Large intestine (tissue), 12 donors: ENCODE measurements around the gene AP4E1. TPM values are rescaled to one million over a fixed set of nuclear protein-coding genes. Genes with fewer than 3 reads are reported as not detected.
"Not testable (repeated sequence)": the region's sequence is repeated elsewhere in the genome, so short reads cannot be mapped to it uniquely, and the experiment has no call there.

Experiments used
- DNase-seq, 2 donors: peaks; one replicate each; pipeline versions ENCODE4 v3.0.0 to v3.0.0-alpha.2; 2013
- H3K27ac ChIP-seq: one replicate; pipeline ENCODE4 v1.5.1; 2013; ENCODE audit warnings: low read length
- H3K27me3 ChIP-seq: 2 replicates; pipeline ENCODE4 v1.6.1; 2013; ENCODE audit warnings: low read length; ENCODE audit not compliant: control insufficient read depth, insufficient read depth
- H3K36me3 ChIP-seq: 2 replicates; pipeline ENCODE4 v1.6.1; 2013; ENCODE audit warnings: low read length; ENCODE audit not compliant: control insufficient read depth, insufficient read depth
- H3K4me1 ChIP-seq: one replicate; pipeline ENCODE4 v1.6.1; 2013; ENCODE audit warnings: low read length; ENCODE audit not compliant: control insufficient read depth, insufficient read depth
- H3K4me3 ChIP-seq: one replicate; pipeline ENCODE4 v1.5.1; 2013; ENCODE audit warnings: low read length
- H3K9me3 ChIP-seq: one replicate; pipeline ENCODE4 v1.6.1; 2013; ENCODE audit warnings: mild to moderate bottlenecking, low read depth, low read length, moderate library complexity; ENCODE audit not compliant: control insufficient read depth
- WGBS: methylation state at CpG from one replicate; pipeline ENCODE4 v1.1.5; 2013; ENCODE audit warnings: low lambda C conversion rate; ENCODE audit not compliant: insufficient coverage; 5-methylcytosine and 5-hydroxymethylcytosine counted together
- long read RNA-seq, 11 donors: transcript quantifications; one replicate each; lab custom pipeline, GENCODE V29; 2026
- polyA plus RNA-seq: library from polyadenylated mRNA; unstranded; fragments of 120-200 nt; gene quantifications from one replicate; pipeline ENCODE4 v1.2.1, GENCODE V29; 2013

AP4E1 gene
- 8.8 TPM for polyA plus RNA-seq
- long read RNA-seq, donor 1, result 0 reads
- long read RNA-seq, donor 2, result 0 reads
- long read RNA-seq, donor 3, result 0 reads
- long read RNA-seq, donor 4, result 0 reads
- long read RNA-seq, donor 5, result 0 reads
- long read RNA-seq, donor 6, full-length matches to known transcripts, result 1 of 1 reads
- long read RNA-seq, donor 6, partial matches to known transcripts, result 0 of 1 reads
- long read RNA-seq, donor 6, other reads (novel, unspliced or antisense), result 0 of 1 reads
- long read RNA-seq, donor 7, result 0 reads
- long read RNA-seq, donor 8, full-length matches to known transcripts, result 2 of 2 reads
- long read RNA-seq, donor 8, partial matches to known transcripts, result 0 of 2 reads
- long read RNA-seq, donor 8, other reads (novel, unspliced or antisense), result 0 of 2 reads
- long read RNA-seq, donor 9, result 0 reads
- long read RNA-seq, donor 10, result 0 reads
- long read RNA-seq, donor 11, result 0 reads

- no CpG with 5 or more reads among the region's 100 CpGs for WGBS
- peak; percentile 91 to 95 for DNase-seq
- peaks cover 7% of the 10 kb centered on the region for H3K36me3 ChIP-seq
- H3K9me3 ChIP-seq, result no peaks in the 10 kb centered on the region
- peak within 1 kb of the TSS; percentile 77 for H3K27ac ChIP-seq
- H3K27me3 ChIP-seq, result no peaks in the 10 kb centered on the region
- H3K4me1 ChIP-seq, result peaks cover 3% of the 10 kb centered on the region
- peak within 1 kb of the TSS; percentile 97 for H3K4me3 ChIP-seq
These were observed at the start of gene AP4E1 for GRCh38 chr15:50908209-50909009. AP4E1 (plus strand) TSS chr15:50908683; CDS start chr15:50908779, 96 bp downstream.

- no peaks in the 10 kb centered on the region for H3K9me3 ChIP-seq
- no peaks in the 10 kb centered on the region for H3K36me3 ChIP-seq
- 89% methylated on average over 4 of the region's 5 CpGs for WGBS
- DNase-seq, result no peak
- H3K4me3 ChIP-seq, result no peak overlapping the region
- H3K27me3 ChIP-seq, result no peaks in the 10 kb centered on the region
- H3K27ac ChIP-seq, result no peak overlapping the region
- H3K4me1 ChIP-seq, result peaks cover 11% of the 10 kb centered on the region
These were observed 47.7 kb upstream of the AP4E1 start for GRCh38 chr15:50860824-50861223.

- Histone ChIP-seq H3K36me3 (no peaks in the 10 kb centered on the region), H3K27me3 (no peaks in the 10 kb centered on the region), H3K9me3 (no peaks in the 10 kb centered on the region), H3K27ac (no peak overlapping the region), H3K4me1 (peaks cover 17% of the 10 kb centered on the region), H3K4me3 (no peak overlapping the region)
- peak; percentile 12 to 24 for DNase-seq
These were observed 45.9 kb upstream of the AP4E1 start for GRCh38 chr15:50862553-50862952.

- 40% methylated on average over 1 of the region's 1 CpG for WGBS
- Histone ChIP-seq H3K9me3 (no peaks in the 10 kb centered on the region), H3K4me3 (no peak overlapping the region), H3K27ac (no peak overlapping the region), H3K4me1 (peaks cover 19% of the 10 kb centered on the region), H3K27me3 (no peaks in the 10 kb centered on the region), H3K36me3 (no peaks in the 10 kb centered on the region)
- DNase-seq, result peak in 1 of 2 donors; percentile 20
These were observed 43.6 kb upstream of the AP4E1 start for GRCh38 chr15:50864873-50865272.

- Histone ChIP-seq H3K27ac (no peak overlapping the region), H3K27me3 (no peaks in the 10 kb centered on the region), H3K4me1 (peaks cover 19% of the 10 kb centered on the region), H3K36me3 (no peaks in the 10 kb centered on the region), H3K9me3 (no peaks in the 10 kb centered on the region), H3K4me3 (no peak overlapping the region)
- DNase-seq, result peak in 1 of 2 donors; percentile 14
- 82% methylated on average over 3 of the region's 5 CpGs for WGBS
These were observed 42.7 kb upstream of the AP4E1 start for GRCh38 chr15:50865515-50866353.

- Histone ChIP-seq H3K9me3 (no peaks in the 10 kb centered on the region), H3K36me3 (no peaks in the 10 kb centered on the region), H3K27ac (no peak overlapping the region), H3K4me1 (peaks cover 9% of the 10 kb centered on the region), H3K4me3 (no peak overlapping the region), H3K27me3 (no peaks in the 10 kb centered on the region)
- no peak for DNase-seq
- no CpG with 5 or more reads among the region's 1 CpG for WGBS
These were observed 36.7 kb upstream of the AP4E1 start for GRCh38 chr15:50871832-50872231.

GRCh38 chr15:50872832-50873426 lies 35.6 kb upstream of the AP4E1 start:
- Histone ChIP-seq H3K4me1 (peaks cover 4% of the 10 kb centered on the region), H3K9me3 (no peaks in the 10 kb centered on the region), H3K27me3 (no peaks in the 10 kb centered on the region), H3K4me3 (no peak overlapping the region), H3K27ac (no peak overlapping the region), H3K36me3 (no peaks in the 10 kb centered on the region)
- no peak for DNase-seq
- WGBS, result 70% methylated on average over 2 of the region's 3 CpGs

- no peak overlapping the region for H3K27ac ChIP-seq
- no peak for DNase-seq
- WGBS, result 100% methylated on average over 2 of the region's 9 CpGs
- H3K9me3 ChIP-seq, result no peaks in the 10 kb centered on the region
- H3K27me3 ChIP-seq, result no peaks in the 10 kb centered on the region
- H3K4me1 ChIP-seq, result peaks cover 4% of the 10 kb centered on the region
- H3K36me3 ChIP-seq, result no peaks in the 10 kb centered on the region
- H3K4me3 ChIP-seq, result no peak overlapping the region
These were observed 34.5 kb upstream of the AP4E1 start for GRCh38 chr15:50873935-50874361.

- H3K4me3 ChIP-seq, H3K36me3 ChIP-seq, H3K4me1 ChIP-seq, H3K27me3 ChIP-seq, H3K27ac ChIP-seq, H3K9me3 ChIP-seq: not testable (repeated sequence)
- WGBS, result no CpG with 5 or more reads among the region's 3 CpGs
- peak in 1 of 2 donors; percentile 10 for DNase-seq
These were observed 33.2 kb upstream of the AP4E1 start for GRCh38 chr15:50875238-50875637.
